B cell (primary cell): ENCODE data around the gene RALGAPA2.

Source experiments
- CTCF ChIP-seq: fragments of 200-600 bp; IDR thresholded peaks from one replicate; pipeline ENCODE4 v1.8.0; 2022; ENCODE audit warnings: antibody characterized with exemption, mild to moderate bottlenecking
- EZH2 ChIP-seq: IDR thresholded peaks from 2 replicates; pipeline ENCODE4 v1.6.1; 2012; ENCODE audit warnings: borderline replicate concordance, low read depth, mild to moderate bottlenecking, moderate library complexity, low read length; ENCODE audit not compliant: insufficient read depth, poor library complexity, severe bottlenecking

GRCh38 chr20:20624914-20625313 is 87.5 kb downstream of the RALGAPA2 start:
- TF ChIP-seq EZH2 = no peak
- TF ChIP-seq CTCF = no peak
